Measurements from ENCODE around the gene TSPAN15.

Gene TSPAN15

DNA sequence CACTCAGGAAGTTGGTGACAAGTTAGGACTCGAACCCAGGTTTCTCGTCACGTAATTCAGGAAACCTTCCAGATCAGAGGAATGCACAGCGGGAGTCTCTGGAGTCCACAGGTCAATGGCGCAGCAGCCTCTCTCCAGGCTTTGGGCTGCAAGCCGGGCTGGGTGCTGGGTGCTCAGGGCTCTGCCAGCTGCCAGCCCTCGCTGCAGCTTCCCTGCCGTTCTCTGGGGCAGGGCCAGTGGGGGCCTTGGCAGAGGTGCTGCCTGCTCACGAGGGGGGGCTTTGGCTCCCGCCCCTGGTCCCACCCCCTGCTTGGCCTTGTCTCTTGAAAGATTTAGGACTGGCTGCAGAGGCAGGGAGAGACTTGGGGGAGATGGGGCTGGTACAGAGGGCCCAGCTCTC, 34.6 kb upstream of the TSPAN15 start, which contains the start of gene TACR2:
TSS of gene TACR2 (minus strand) at position 224 of the 400 bp plus-strand sequence. CDS start 595 bp downstream, outside the sequence.
- TF ChIP-seq, protein P1, sequence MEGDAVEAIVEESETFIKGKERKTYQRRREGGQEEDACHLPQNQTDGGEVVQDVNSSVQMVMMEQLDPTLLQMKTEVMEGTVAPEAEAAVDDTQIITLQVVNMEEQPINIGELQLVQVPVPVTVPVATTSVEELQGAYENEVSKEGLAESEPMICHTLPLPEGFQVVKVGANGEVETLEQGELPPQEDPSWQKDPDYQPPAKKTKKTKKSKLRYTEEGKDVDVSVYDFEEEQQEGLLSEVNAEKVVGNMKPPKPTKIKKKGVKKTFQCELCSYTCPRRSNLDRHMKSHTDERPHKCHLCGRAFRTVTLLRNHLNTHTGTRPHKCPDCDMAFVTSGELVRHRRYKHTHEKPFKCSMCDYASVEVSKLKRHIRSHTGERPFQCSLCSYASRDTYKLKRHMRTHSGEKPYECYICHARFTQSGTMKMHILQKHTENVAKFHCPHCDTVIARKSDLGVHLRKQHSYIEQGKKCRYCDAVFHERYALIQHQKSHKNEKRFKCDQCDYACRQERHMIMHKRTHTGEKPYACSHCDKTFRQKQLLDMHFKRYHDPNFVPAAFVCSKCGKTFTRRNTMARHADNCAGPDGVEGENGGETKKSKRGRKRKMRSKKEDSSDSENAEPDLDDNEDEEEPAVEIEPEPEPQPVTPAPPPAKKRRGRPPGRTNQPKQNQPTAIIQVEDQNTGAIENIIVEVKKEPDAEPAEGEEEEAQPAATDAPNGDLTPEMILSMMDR (IDR thresholded peaks at IDR 0.05; ENCODE audit: insufficient read depth, low read depth, low read length, missing control alignments), result no peak
- H3K4me3 ChIP-seq (ENCODE audit: low read length), result no peak within 1 kb of the TSS
- no peak for DNase-seq (ENCODE audit: low read depth)

GRCh38 chr10:69417542-69417941, 33.7 kb upstream of the TSPAN15 start:
- TF ChIP-seq, protein P1 (IDR thresholded peaks at IDR 0.05; ENCODE audit: insufficient read depth, low read depth, low read length, missing control alignments), result no peak
- no peak for DNase-seq (ENCODE audit: low read depth)
- no peak overlapping the region for H3K4me3 ChIP-seq (ENCODE audit: low read length)

- TF ChIP-seq, protein P1 (IDR thresholded peaks at IDR 0.05; ENCODE audit: insufficient read depth, low read depth, low read length, missing control alignments), result no peak
- DNase-seq (ENCODE audit: low read depth), result no peak
- H3K4me3 ChIP-seq (ENCODE audit: low read length), result no peak overlapping the region
Measured at GRCh38 chr10:69418052-69418752, 33.1 kb upstream of the TSPAN15 start.

DNA sequence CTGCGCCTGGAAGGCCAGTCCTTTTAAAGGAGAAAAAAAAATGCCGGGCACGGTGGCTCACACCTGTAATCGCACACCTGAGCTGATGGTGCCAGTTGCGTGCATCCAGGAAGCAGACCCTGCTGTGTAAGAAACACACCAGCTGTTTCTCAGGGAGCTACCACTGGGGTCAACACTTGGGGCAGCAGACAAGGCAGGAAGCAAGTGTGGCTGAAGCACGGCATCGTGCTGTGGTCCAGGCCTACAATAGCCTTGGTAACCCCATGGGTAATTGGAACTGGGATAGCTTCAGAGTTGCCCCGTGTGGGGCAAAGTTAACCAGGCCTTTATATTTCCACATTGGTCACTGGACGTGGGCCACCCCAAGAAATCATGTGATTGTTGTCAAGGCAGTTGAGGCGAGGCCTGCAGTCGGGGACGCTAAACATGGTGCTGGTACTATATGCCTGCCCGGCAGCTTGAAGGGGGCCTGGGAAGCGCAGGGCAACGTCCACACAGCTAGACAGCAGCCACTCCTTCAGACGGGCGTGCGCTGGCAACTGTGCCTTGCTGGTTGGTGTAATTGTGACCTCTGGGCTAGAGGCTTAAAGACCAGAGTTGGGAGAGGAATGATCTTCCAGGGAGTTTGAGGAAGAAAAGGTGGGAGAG, 32.0 kb upstream of the TSPAN15 start:
- TF ChIP-seq, protein P1 (IDR thresholded peaks at IDR 0.05; ENCODE audit: insufficient read depth, low read depth, low read length, missing control alignments), result no peak
- DNase-seq (ENCODE audit: low read depth), result no peak
- H3K4me3 ChIP-seq (ENCODE audit: low read length), result no peak overlapping the region

- no peak overlapping the region for H3K4me3 ChIP-seq (ENCODE audit: low read length)
- DNase-seq (ENCODE audit: low read depth), result no peak
- TF ChIP-seq, protein P1 (IDR thresholded peaks at IDR 0.05; ENCODE audit: insufficient read depth, low read depth, low read length, missing control alignments), result no peak
Measured at GRCh38 chr10:69419744-69420126, 31.5 kb upstream of the TSPAN15 start.

DNA sequence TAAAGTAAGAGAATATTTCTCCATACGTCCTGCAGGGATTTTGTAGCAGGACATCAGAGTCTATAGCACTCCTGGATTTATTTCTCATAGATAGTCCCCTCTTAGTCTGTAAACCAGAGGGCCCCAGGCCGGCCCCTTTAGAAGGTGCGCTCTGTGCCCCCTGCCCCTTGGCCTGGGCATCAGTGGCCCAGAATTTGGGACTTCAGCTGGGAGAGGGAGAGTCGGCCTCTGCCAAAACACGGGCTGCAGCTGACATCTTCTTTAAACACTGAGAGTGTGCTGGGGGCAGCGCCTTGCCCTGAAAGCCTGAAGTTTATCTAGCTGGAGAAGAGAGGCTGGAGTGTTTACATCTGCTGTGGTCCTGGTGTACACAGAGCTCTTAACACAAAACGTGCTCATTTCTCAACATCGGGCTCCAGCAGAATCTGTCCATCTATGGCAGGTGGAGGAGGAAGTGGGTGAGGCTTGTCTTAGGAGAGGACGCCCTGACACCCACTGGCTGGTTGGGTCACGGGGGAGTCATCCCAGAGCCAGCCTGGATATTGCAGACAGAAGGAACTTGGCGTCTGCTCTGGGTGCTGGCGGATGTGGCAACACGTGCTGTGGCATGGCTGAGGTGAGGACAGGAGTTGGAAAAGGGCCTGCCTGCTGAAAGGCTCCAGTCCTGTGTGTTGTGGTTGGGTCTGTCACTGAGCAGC, 29.5 kb upstream of the TSPAN15 start:
- DNase-seq (ENCODE audit: low read depth), result peak; percentile 49
- TF ChIP-seq, protein P1 (IDR thresholded peaks at IDR 0.05; ENCODE audit: insufficient read depth, low read depth, low read length, missing control alignments), result no peak
- H3K4me3 ChIP-seq (ENCODE audit: low read length), result no peak overlapping the region

Measured in epithelial cell of esophagus (primary cell).